Mucosa of gallbladder (tissue), 1 donor: Measurements from ENCODE around the gene ZNF578. TPM values are rescaled to one million over a fixed set of nuclear protein-coding genes. Genes with fewer than 3 reads are reported as not detected.
A peak's percentile ranks its signal among the peaks of the same experiment; 100 is the strongest.
"Not testable (repeated sequence)": the region's sequence is repeated elsewhere in the genome, so short reads cannot be mapped to it uniquely, and the experiment has no call there.

Experiments used
- DNase-seq: peaks from one replicate; pipeline ENCODE4 v3.0.0-alpha.2; 2020; ENCODE audit warnings: low spot score
- total RNA-seq: library from RNA; stranded (reverse); gene quantifications from one replicate; pipeline ENCODE4 v1.2.1, GENCODE V29; 2021
- donor health status: DM: no; HTN: no; CAD: no.

The ZNF578 gene
- total RNA-seq = 3.4 TPM

DNA sequence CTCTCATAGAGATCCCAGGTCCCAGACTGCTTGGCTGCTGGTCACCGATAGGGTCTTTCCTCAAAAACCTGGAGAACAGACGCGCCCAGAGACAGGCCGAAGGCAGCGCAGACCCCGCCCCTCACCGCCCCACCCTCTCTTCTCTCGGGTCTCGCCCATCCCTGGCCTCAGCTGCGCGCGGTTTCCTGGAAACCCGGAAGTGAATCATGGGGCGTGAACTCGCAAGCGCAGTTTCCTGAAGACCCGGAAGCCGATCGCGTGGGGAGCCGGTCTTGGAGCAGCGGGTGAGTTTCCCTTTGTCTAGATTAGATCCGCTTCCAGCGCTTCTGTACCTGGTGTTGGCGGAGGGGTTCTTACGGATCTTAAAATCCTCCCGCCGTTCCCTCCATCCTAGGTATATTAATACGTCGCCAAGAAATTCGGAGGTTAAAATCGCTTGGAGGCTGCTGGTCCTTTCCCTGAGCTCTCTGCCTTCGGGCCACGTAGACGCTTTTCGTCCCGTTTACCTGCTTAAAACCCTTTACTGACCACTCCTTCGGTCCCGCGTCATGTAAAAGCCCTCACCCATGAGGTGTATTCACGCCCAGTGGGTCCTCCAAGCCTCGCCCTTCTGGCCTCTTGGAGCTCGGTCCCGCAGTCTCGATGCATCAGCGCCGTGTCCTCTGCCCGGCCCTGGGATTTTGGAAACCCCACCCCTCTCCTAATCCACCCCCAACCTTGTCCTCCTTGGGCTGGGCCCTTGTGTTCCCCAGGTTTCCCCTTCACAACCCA lies at the start of gene ZNF578:
TSS of gene ZNF578 (plus strand) at position 230 of the 771 bp plus-strand sequence. CDS start 48,293 bp downstream, outside the sequence.
- peak; percentile 81 for DNase-seq

DNA sequence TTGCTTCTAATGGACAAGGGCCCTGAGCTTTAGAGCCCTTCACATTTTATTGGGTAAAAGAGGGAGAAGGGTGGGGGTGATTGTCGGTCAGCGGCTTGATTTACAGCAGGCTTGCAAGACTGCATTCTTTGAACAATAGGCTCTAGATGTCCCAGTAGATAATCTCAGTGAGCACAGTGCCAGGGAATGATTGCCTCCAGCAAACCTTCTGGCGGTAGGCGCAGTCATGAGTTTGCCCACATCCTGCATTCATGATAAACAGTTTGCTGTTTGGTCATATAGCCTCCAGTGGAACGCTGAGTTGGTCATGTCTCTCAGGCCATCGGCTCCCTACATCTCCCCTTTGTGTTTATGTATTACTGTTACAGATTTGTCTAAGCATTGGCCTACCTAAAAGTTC lies 43.1 kb upstream of the ZNF578 start:
- DNase-seq = no peak

DNA sequence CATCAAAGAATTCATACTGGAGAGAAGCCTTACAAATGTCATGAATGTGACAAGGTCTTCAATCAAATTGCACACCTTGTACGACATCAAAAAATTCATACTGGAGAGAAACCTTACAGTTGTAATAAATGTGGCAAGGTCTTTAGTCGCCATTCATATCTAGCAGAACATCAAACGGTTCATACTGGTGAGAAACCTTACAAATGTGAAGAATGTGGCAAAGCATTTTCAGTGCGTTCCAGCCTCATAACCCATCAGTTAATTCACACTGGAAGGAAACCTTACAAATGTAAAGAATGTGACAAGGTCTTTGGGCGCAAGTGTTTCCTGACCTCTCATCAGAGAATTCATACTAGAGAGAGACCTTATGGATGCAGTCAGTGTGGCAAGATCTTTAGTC lies 37.6 kb upstream of the ZNF578 start:
- DNase-seq = no peak

DNA sequence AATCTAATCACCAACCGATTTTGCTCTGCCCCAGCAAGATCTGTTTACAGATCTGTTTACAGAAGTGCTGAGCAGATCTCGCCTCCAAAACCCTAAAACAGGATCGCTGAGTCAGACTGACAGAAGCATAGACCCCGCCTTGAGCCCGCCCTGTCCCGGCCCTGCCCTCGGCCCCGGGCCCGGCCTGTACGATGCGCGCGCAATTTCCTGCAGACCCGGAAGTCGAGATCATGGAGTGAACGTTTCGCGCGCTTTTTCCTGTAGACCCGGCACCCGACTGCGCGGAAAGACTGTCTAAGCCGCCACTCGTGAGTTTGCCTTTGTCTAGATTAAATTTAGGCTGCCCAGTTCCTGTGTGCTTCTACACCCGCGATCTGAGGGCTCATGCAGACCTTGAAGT lies 24.4 kb upstream of the ZNF578 start, which contains the start of gene ZNF534:
TSS of gene ZNF534 (plus strand) at position 212 of the 400 bp plus-strand sequence. CDS start 2,327 bp downstream, outside the sequence.
- DNase-seq = no peak

DNA sequence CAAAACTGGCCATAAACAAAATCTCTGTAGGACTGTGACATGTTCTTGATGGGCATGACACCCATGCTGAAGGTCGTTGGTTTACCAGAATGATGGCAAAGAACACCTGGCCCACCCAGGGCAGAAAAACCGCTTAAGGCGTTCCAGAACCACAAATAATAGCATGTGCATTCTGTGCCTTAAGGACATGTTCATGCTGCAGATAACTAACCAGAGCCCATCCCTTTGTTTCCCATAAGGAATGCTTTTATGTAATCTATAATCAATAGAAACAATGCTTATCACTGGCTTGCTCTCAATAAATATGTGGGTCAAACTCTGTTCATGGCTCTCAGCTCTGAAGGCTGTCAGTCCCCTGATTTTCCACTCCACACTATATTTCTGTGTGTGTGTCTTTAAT lies 11.2 kb upstream of the ZNF578 start:
- no peak for DNase-seq

DNA sequence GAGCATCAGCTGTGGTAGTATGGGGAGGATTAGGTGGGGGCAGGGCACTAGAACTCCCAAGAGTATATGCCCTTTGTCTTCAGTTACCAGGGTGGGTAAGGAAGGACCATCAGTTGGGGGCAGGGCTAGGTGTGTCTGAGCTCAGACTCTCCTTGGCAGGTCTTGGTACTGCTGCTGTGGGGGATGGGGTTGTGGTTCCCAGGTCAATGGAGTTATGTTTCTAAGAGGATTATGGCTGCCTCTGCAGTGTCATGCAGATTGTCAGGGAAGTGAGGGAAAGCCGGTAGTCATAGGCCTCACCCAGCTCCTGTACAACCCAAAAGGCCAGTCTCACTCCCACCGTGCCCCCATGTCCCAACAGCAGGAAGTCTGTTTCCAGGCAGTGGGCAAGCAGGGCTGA lies 8.8 kb upstream of the ZNF578 start:
- DNase-seq = no peak

DNA sequence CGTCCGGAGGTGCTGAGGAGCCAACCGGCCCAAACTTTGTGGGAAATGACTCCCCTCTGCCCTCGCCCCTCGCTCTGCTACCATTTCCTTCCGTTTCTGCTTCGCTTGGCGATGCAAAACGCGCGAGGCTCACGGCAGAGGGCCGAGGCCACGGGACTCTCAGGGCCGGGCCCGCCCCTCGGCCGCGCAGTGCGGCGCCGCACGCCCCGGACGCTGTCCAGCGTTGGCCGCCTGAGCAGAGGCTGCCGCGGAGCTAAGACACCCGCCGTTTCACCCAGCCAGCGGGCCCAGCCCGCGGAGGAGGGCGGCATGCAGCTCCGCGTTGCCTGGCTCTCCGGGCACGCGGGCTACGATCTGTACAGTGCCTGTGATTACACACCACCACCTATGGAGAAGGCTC lies 2.1 kb upstream of the ZNF578 start:
- no peak for DNase-seq

DNA sequence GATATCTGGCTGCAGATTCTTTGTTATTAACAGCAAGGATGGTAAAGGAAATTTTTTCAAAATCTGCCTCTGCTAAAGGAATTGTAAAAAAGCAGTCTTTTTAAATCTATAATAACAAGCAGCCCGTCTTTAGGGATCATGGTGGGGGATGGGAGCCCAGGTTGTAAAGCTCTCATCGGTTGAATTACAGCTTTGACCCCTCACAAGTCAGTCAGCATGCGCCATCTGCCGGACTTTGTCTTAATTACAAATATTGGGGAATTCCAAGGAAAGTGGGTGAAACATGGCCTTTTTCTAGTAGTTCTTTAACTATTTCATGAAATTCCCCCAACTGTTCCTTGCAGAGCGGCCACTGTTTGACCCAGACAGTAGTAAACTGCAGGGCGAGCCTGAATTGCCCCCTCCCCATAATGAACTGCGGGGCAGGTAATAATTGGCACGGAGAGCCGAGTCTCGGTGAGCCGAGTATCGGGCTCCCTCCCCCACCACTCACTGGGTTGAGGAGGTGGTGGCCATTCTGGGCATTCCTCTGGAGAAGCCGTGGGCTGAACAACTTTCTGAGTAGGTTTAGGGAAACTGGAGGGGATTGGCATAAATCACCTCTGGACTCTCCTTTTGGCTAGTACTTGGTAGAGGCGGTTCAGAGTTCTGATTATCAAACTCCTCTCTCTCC lies 11.6 kb downstream of the ZNF578 start:
- DNase-seq = no peak

DNA sequence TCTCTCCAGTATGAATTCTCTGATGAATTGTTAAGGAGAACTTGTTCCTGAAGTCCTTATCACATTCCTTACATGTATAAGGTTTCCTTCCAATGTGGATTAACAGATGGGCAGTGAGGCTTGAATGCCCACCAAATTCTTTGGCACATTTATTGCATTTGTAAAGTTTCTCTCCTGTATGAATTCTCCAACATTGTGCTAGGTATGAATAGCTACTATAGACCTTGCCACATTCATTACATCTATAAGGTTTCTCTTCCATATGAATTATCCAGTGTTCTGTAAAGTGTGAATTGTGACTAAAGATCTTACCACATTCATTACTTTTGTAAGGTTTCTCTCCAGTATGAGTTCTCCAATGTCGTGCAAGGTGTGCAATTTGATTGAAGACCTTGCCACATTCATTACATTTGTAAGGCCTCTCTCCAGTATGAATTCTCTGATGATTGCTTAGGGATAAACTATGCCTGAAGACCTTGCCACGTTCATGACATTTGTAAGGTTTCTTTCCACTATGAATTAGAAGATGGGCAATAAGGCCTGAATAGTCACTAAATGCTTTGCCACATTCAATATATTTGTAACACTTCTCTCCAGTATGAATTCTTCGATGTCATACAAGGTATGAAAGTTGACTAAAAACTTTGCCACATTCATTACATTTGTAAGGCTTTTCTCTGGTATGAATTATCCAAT lies 20.4 kb downstream of the ZNF578 start:
- no peak for DNase-seq

DNA sequence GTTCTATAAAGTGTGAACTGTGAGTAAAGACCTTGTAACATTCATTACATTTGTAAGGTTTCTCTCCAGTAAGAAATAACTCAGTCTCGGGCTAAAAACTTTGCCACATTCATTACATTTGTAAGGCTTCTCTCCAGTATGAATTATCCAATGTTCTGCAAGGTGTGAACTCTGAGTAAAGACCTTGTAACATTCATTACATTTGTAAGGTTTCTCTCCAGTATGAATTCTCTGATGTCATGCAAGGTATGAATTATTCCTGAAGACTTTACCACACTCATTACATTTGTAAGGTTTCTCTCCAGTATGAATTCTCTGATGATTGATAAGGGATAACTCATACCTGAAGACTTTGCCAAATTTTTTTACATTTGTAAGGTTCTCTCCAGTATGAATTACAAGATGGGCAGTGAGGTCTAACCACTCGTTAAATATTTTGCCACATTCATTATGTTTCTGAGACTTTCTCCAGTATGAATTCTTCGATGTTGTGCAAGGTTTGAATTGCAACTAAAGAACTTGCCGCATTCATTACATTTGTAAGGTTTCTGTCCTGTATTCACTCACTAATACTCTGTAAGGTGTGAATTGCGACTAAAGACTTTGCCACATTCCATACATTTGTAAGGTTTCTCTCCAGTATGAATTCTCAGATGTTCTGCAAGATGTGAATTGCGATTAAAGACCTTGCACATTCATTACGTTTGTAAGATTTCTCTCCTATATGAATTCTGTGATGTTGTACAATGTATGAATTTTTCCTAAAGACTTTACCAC lies 21.2 kb downstream of the ZNF578 start:
- DNase-seq = no peak

DNA sequence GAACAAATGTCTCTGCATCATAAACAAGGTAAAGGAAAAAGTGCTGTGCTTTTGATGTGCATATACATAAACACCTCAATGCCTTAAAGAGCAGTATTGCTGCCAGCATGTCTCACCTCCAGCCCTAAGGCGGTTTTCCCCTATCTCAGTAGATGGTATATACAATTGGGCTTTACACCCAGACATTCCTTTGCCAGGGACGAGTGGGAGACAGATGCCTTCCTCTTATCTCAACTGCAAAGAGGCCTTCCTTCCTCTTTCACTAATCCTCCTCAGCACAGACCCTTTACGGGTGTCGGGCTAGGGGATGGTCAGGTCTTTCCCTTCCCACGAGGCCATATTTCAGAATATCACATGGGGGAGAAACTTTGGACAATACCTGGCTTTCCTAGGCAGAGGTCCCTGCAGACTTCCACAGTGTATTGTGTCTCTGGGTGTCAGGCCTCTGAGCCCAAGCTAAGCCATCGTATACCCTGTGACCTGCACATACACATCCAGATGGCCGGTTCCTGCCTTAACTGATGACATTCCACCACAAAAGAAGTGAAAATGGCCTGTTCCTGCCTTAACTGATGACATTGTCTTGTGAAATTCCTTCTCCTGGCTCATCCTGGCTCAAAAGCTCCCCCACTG lies 30.9 kb downstream of the ZNF578 start:
- not testable (repeated sequence) for DNase-seq

DNA sequence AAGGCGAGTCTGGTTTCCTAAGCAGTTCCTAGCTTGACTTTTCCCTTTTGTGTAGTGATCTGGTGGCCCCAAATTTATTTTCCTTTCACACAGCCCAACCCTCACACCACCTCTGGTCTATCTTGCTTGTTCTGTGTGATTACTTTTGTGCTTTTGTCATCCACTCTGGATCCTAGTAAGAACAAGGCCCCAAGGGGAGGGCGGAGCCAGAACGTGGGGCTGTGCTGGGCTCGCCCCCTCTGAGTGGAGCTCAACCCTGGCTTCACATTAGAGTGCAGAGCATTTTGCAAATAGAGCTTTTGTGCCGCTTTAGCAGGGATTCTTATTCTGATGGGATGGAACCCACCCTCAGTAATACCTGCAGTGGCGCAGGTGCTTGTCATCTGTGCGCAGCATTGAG lies 31.7 kb downstream of the ZNF578 start:
- not testable (repeated sequence) for DNase-seq

DNA sequence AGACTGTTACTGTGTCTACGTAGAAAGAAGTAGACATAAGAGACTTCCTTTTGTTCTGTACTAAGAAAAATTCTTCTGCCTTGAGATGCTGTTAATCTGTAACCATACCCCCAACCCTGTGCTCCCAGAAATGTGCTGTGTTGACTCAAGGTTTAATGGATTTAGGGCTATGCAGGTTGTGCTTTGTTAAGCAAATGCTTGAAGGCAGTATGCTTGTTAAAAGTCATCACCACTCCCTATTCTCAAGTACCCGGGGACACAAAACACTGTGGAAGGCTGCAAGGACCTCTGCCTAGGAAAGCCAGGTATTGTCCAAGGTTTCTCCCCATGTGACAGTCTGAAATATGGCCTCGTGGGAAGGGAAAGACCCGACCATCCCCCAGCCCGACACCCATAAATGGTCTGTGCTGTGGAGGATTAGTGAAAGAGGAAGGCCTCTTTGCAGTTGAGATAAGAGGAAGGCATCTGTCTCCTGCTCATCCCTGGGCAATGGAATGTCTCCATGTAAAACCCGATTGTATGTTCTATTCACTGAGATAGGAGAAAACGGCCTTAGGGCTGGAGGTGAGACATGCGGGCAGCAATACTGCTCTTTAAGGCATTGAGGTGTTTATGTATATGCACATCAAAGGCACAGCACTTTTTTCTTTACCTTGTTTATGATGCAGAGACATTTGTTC lies 32.3 kb downstream of the ZNF578 start:
- not testable (repeated sequence) for DNase-seq

DNA sequence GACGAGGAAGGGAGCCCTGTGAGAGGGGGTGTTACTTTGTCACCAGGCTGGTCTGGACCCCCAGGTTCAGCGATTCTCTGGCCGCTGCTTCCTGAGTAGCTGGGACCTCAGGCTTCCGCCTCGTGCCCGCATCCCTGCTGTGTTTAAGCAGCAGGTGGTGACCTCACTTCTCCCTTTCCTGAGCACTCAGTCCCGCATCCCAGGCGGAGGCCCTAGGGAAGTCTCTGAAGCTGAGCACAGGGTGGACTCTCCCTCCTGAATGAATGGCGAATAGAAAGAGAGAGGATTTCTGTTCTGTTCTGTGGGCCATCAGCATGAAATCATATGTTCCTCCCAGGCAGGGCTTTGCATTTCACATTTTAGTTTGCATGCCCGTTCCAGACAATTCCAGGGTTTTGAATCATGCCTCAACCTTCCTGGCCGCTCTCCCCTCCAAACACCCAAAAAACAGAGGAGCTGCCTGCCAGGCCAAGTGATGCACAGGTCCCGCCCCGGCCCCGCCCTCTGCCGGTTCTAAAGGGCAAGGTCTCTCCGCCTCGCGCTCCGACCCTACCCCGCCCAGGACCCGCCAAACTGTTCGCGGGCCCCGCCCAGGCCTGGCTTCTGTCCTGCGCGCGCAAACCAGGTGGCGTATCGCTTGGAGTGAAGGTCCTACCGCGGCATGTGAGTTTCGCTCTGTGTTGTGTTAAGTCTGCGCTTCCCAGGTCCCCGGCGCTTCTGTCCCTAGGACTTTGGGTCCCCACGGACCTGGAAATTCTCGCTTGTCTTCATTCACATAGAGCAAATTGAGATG lies 39.0 kb downstream of the ZNF578 start:
- no peak for DNase-seq

DNA sequence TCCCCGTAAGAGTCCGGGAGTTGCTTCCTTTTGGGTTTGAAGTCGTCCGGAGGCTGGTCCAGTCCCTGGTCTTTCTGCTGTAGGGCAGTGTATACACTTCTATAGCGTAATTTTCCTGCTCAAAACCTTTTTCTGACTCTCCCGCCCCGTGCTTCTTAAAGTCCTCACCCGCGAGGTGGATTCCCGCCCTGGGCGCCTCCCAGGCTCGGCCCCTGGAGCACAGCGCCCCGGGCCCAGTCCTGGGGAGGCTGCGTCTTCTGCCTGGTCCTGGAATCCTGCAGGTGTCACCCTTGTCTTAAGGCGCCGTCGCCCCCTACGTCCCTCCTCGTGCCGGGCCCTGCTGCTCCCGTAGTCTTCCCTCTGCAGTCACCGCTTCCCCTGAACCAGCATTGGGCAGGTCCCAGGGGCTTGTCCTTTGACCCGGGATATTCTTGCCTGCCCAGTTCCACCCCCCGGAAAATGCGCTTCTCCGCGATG lies 39.7 kb downstream of the ZNF578 start:
- DNase-seq = peak; percentile 10

DNA sequence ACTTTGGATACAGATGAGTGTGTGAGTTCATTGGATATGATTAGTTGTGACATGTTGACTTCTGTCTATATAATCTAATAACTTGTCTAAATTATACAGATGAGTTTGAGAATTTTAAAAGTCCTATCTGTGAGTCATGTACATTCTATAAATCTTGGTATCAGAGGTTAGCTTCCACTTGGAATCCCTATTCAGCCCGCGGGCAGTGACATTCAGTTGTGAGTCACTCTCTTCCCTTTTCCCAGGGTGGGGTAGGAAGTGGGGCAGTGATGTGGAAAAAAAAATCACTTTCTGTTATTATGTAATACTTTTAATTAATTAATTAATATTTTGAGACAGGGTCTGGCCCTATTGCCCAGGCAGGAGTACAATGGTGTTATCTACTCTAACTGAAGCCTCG lies 41.2 kb downstream of the ZNF578 start:
- DNase-seq = no peak

DNA sequence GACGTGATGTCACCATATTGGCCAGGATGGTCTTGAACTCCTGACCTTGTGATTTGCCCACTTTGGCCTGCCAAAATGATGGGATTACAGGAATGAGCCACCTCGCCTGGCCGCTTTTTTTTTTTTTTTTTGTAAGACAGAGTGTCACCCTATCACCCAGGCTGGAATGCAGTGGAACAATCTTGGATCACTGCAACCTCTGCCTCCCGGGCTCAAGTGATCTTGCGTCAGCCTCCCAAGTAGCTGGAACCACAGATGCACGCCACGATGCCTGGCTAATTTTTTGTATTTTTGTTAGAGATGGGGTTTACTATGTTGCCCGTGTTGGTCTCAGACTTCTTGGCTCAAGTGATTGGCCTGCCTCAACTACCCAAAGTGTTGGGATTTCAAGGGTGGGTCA lies 45.2 kb downstream of the ZNF578 start:
- no peak for DNase-seq

DNA sequence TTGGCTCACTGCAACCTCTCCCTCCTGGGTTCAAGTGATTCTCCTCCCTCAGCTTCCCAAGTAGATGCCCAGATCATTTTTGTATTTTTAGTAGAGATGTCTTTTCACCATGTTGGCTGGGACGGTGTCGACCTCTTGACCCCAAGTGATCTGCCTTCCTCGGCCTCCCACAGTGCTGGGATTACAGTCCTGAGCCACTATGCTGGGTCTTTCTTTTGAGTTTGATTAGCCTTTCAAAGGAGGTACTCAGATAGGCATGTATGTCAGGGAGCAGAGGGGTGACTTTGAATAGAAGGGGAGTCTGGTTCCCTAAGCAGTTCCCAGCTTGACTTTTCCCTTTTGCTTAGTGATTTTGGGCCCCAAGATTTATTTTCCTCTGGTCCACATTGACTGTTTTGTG lies 47.1 kb downstream of the ZNF578 start:
- not testable (repeated sequence) for DNase-seq

DNA sequence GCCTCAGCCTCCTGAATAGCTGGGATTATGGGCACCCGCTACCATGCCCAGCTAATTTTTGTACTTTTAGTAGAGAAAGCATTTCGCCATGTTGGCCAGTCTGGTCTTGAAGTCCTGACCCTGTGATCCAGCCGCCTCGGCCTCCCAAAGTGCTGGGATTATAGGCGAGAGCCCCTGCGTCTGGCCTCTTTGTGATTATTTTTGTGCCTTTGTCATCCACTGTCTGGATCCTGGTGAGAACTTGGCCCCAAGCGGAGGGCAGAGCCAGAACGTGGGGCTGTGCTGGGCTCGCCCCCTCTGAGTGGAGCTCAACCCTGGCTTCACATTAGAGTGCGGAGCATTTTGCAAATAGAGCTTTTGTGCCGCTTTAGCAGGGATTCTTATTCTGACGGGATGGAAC lies 47.6 kb downstream of the ZNF578 start:
- DNase-seq = not testable (repeated sequence)

DNA sequence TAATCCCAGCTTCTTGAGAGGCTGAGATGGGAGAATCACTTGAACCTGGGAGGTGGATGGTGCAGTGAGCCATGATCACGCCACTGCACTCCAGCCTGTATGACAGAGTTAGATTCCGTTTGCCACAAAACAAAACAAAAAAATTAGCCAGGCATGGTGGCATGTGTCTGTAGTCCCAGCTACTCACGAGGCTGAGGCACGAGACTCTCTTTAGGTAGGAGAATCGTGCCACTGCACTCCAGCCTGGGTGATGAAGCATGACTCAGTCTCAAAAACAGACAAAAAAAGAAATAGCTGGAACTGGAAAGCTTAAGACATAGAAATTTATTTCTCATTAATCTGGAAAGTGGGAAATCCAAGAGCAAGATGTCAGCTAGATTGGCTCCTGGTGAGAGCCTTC lies 53.9 kb downstream of the ZNF578 start:
- no peak for DNase-seq
